Stimulated activated CD4-positive, alpha-beta T cell treated with anti-CD3 and anti-CD28 coated beads, Interleukin-12 subunit alpha, Interleukin-12 subunit beta, amount 100 ng/mL, for 24 hours (primary cell): Measurements from ENCODE around the gene KIF6.
"Not testable (repeated sequence)": the region's sequence is repeated elsewhere in the genome, so short reads cannot be mapped to it uniquely, and the experiment has no call there.

ENCODE experiments used
- DNase-seq, 2 experiments: peaks; one replicate each; pipeline ENCODE4 v3.0.0-alpha.2; 2020; ENCODE audit warnings: low read depth in 2 of 2

Gene KIF6

GRCh38 chr6:39294899-39295298 is 430.3 kb downstream of the KIF6 start:
- no peak for DNase-seq

GRCh38 chr6:39294133-39294532 is 431.1 kb downstream of the KIF6 start:
- no peak for DNase-seq

GRCh38 chr6:39292637-39293036 is 432.6 kb downstream of the KIF6 start:
- no peak for DNase-seq

GRCh38 chr6:39289490-39289889 is 435.7 kb downstream of the KIF6 start:
- no peak for DNase-seq

GRCh38 chr6:39287601-39288000 is 437.6 kb downstream of the KIF6 start:
- DNase-seq: no peak

GRCh38 chr6:39286596-39286995 is 438.6 kb downstream of the KIF6 start:
- not testable (repeated sequence) for DNase-seq

- no peak for DNase-seq
Observed at GRCh38 chr6:39282774-39283173, 442.4 kb downstream of the KIF6 start.

- no peak for DNase-seq
Observed at GRCh38 chr6:39281312-39281980, 443.8 kb downstream of the KIF6 start.

- no peak for DNase-seq
Observed at GRCh38 chr6:39280247-39280731, 444.9 kb downstream of the KIF6 start.
